H9 (cell line): Measurements from ENCODE around the gene POU6F2. TPM values are rescaled to one million over a fixed set of nuclear protein-coding genes. Genes with fewer than 3 reads are reported as not detected.

Experiments used
- DNase-seq: peaks from one replicate; pipeline ENCODE4 v3.0.0-alpha.2; 2017
- H2AFZ ChIP-seq: one replicate; pipeline ENCODE4 v1.6.1; 2013; ENCODE audit warnings: mild to moderate bottlenecking, low read length, control low read depth, moderate library complexity
- H2AK5ac ChIP-seq: 2 replicates; pipeline ENCODE4 v1.6.1; 2013; ENCODE audit warnings: low read length, control low read depth, mixed read lengths; ENCODE audit not compliant: insufficient read length
- H2BK120ac ChIP-seq: one replicate; pipeline ENCODE4 v1.6.1; 2013; ENCODE audit warnings: low read depth, mild to moderate bottlenecking, low read length, control low read depth, inconsistent platforms; ENCODE audit not compliant: poor library complexity, severe bottlenecking
- H2BK12ac ChIP-seq: 2 replicates; pipeline ENCODE4 v1.6.1; 2013; ENCODE audit warnings: low read length, control low read depth, mixed read lengths, low read depth; ENCODE audit not compliant: insufficient read length
- H2BK15ac ChIP-seq: 2 replicates; pipeline ENCODE4 v1.6.1; 2013; ENCODE audit warnings: low read depth, low read length, control low read depth
- H2BK20ac ChIP-seq: one replicate; pipeline ENCODE4 v1.6.1; 2013; ENCODE audit warnings: low read depth, mild to moderate bottlenecking, low read length, control low read depth, inconsistent platforms; ENCODE audit not compliant: poor library complexity, severe bottlenecking
- H2BK5ac ChIP-seq: 2 replicates; pipeline ENCODE4 v1.6.1; 2013; ENCODE audit warnings: low read length, control low read depth, mixed read lengths; ENCODE audit not compliant: insufficient read length
- H3K14ac ChIP-seq: 2 replicates; pipeline ENCODE4 v1.6.1; 2013; ENCODE audit warnings: low read length, control low read depth; ENCODE audit not compliant: insufficient read depth
- H3K18ac ChIP-seq: 2 replicates; pipeline ENCODE4 v1.6.1; 2013; ENCODE audit warnings: low read depth, mild to moderate bottlenecking, mixed read lengths, low read length, control low read depth; ENCODE audit not compliant: insufficient read length
- H3K23ac ChIP-seq: 2 replicates; pipeline ENCODE4 v1.6.1; 2013; ENCODE audit warnings: low read length, control low read depth, mixed read lengths, low read depth; ENCODE audit not compliant: insufficient read length
- H3K23me2 ChIP-seq: 2 replicates; pipeline ENCODE4 v1.6.1; 2013; ENCODE audit warnings: low read depth, mild to moderate bottlenecking, mixed read lengths, low read length, control low read depth; ENCODE audit not compliant: insufficient read length, poor library complexity, severe bottlenecking
- H3K27ac ChIP-seq: 2 replicates; pipeline ENCODE4 v1.5.1; 2013; ENCODE audit warnings: low read length, control low read depth, mixed read lengths, low read depth; ENCODE audit not compliant: insufficient read length
- H3K27me3 ChIP-seq: 2 replicates; pipeline ENCODE4 v1.6.1; 2013; ENCODE audit warnings: low read length, control low read depth, inconsistent platforms; ENCODE audit not compliant: insufficient read depth
- H3K4ac ChIP-seq: 2 replicates; pipeline ENCODE4 v1.6.1; 2013; ENCODE audit warnings: low read depth, mild to moderate bottlenecking, control low read depth, inconsistent platforms, low read length, moderate library complexity
- H3K4me1 ChIP-seq: 2 replicates; pipeline ENCODE4 v1.6.1; 2013; ENCODE audit warnings: low read length, control low read depth, inconsistent platforms; ENCODE audit not compliant: insufficient read depth
- H3K4me2 ChIP-seq: 2 replicates; pipeline ENCODE4 v1.6.1; 2013; ENCODE audit warnings: low read length, control low read depth, mixed read lengths; ENCODE audit not compliant: insufficient read length, insufficient read depth
- H3K56ac ChIP-seq: 2 replicates; pipeline ENCODE4 v1.6.1; 2013; ENCODE audit warnings: low read depth, mild to moderate bottlenecking, mixed read lengths, low read length, control low read depth; ENCODE audit not compliant: insufficient read length
- H3K79me1 ChIP-seq: 2 replicates; pipeline ENCODE4 v1.6.1; 2013; ENCODE audit warnings: low read depth, mild to moderate bottlenecking, moderate library complexity, low read length, control low read depth, inconsistent platforms; ENCODE audit not compliant: insufficient read depth, poor library complexity, severe bottlenecking
- H3K79me2 ChIP-seq: 2 replicates; pipeline ENCODE4 v1.6.1; 2013; ENCODE audit warnings: low read length, control low read depth, inconsistent platforms; ENCODE audit not compliant: insufficient read depth
- H3K9ac ChIP-seq: 2 replicates; pipeline ENCODE4 v1.6.1; 2013; ENCODE audit warnings: low read length, control low read depth, mixed read lengths; ENCODE audit not compliant: insufficient read length; ENCODE audit errors: extremely low read depth
- H3K9me3 ChIP-seq: one replicate; pipeline ENCODE4 v1.6.1; 2013; ENCODE audit warnings: low read depth, low read length, inconsistent platforms; ENCODE audit not compliant: control insufficient read depth
- H3T11ph ChIP-seq: one replicate; pipeline ENCODE4 v1.6.1; 2013; ENCODE audit warnings: mild to moderate bottlenecking, low read length, control low read depth, inconsistent platforms
- H4K20me1 ChIP-seq: one replicate; pipeline ENCODE4 v1.6.1; 2013; ENCODE audit not compliant: control insufficient read depth, insufficient read length, insufficient read depth
- H4K5ac ChIP-seq: 2 replicates; pipeline ENCODE4 v1.6.1; 2013; ENCODE audit warnings: low read depth, mild to moderate bottlenecking, mixed read lengths, low read length, control low read depth; ENCODE audit not compliant: insufficient read length
- H4K8ac ChIP-seq: replicated peaks from 2 replicates; pipeline ENCODE4 v1.6.1; 2013; ENCODE audit warnings: low read length, control low read depth, mixed read lengths, low read depth; ENCODE audit not compliant: insufficient read length
- H4K91ac ChIP-seq: 2 replicates; pipeline ENCODE4 v1.6.1; 2013; ENCODE audit warnings: low read depth, mild to moderate bottlenecking, moderate library complexity, mixed read lengths, low read length, control low read depth; ENCODE audit not compliant: insufficient read length
- H3K27ac Mint-ChIP-seq, 3 experiments: 2 replicates in 2 of 3; 3 replicates in 1 of 3; pipeline ENCODE4 v1.8.0; 2020 to 2021; ENCODE audit warnings: mixed read lengths in 3 of 3, mild to moderate bottlenecking in 1 of 3, moderate library complexity in 1 of 3
- H3K27me3 Mint-ChIP-seq: 2 replicates; pipeline ENCODE4 v1.8.0; 2021; ENCODE audit warnings: low read depth, mild to moderate bottlenecking, moderate library complexity, mixed read lengths
- H3K36me3 Mint-ChIP-seq, 3 experiments: 2 replicates in 2 of 3; 3 replicates in 1 of 3; pipeline ENCODE4 v1.8.0; 2020 to 2021; ENCODE audit warnings: low read depth in 3 of 3, mixed read lengths in 3 of 3; ENCODE audit not compliant: insufficient read depth in 1 of 3
- H3K4me1 Mint-ChIP-seq, 2 experiments: 2 replicates each; pipeline ENCODE4 v1.8.0; 2020; ENCODE audit warnings: mixed read lengths in 2 of 2
- H3K4me3 Mint-ChIP-seq, 2 experiments: 2 replicates in 1 of 2; 3 replicates in 1 of 2; pipeline ENCODE4 v1.8.0; 2020 to 2021; ENCODE audit warnings: mild to moderate bottlenecking in 2 of 2, mixed read lengths in 2 of 2, moderate library complexity in 1 of 2
- H3K9me3 Mint-ChIP-seq, 2 experiments: 2 replicates in 1 of 2; 3 replicates in 1 of 2; pipeline ENCODE4 v1.8.0; 2020; ENCODE audit warnings: mild to moderate bottlenecking in 2 of 2, mixed read lengths in 2 of 2, moderate library complexity in 1 of 2
- CTCF ChIP-seq: fragments of 200-600 bp; sonication (generic); conservative IDR thresholded peaks from 3 replicates; pipeline ENCODE4 v1.8.0; 2021; ENCODE audit warnings: antibody characterized with exemption, mild to moderate bottlenecking
- WGBS: extraction: QIAGEN DNeasy Blood & Tissue Kit; methylation state at CpG from one replicate; pipeline ENCODE4 v1.1.7; 2013; ENCODE audit warnings: missing lambda C conversion rate, low lambda C conversion rate, mixed read lengths; ENCODE audit not compliant: insufficient read length; ENCODE audit errors: extremely low coverage; 5-methylcytosine and 5-hydroxymethylcytosine counted together
- total RNA-seq: library from RNA; stranded (reverse); gene quantifications from 2 replicates; pipeline ENCODE4 v1.2.1, GENCODE V29; 2021

POU6F2 gene
- total RNA-seq, 1 experiment from 2014 or later: 1.9 TPM

- H2BK20ac ChIP-seq: no peak overlapping the region
- H3K4me1 ChIP-seq: no peaks in the 10 kb centered on the region
- no peak overlapping the region for H3K14ac ChIP-seq
- no peak overlapping the region for H2BK5ac ChIP-seq
- no peak overlapping the region for H2AFZ ChIP-seq
- Mint-ChIP-seq H3K4me1 (peaks cover 3% of the 10 kb centered on the region in 2 experiments; a peak in 1 of 4 replicates), H3K27me3 (no peaks in the 10 kb centered on the region), H3K36me3 (no peaks in the 10 kb centered on the region; a peak in 1 of 7 replicates), H3K27ac (no peak overlapping the region), H3K4me3 (no peak overlapping the region), H3K9me3 (peaks cover 0 to 4% of the 10 kb centered on the region in 2 experiments; a peak in 1 of 5 replicates)
- no peak overlapping the region for H3K4ac ChIP-seq
- H3K79me1 ChIP-seq: no peaks in the 10 kb centered on the region
- TF ChIP-seq CTCF: no peak
- no peak for DNase-seq
- WGBS: no CpG with 5 or more reads among the region's 1 CpG
- no peak overlapping the region for H3K56ac ChIP-seq
- no peak overlapping the region for H3K9ac ChIP-seq
- no peaks in the 10 kb centered on the region for H3K27me3 ChIP-seq
- H3T11ph ChIP-seq: no peak overlapping the region
- H2BK120ac ChIP-seq: no peak overlapping the region
- no peak overlapping the region for H4K5ac ChIP-seq
- H3K79me2 ChIP-seq: no peaks in the 10 kb centered on the region
- H3K4me2 ChIP-seq: no peak overlapping the region
- H3K23ac ChIP-seq: no peak overlapping the region
- no peaks in the 10 kb centered on the region for H4K20me1 ChIP-seq
- H4K8ac ChIP-seq: no peak overlapping the region
- no peaks in the 10 kb centered on the region for H3K23me2 ChIP-seq
- no peak overlapping the region for H3K27ac ChIP-seq
- H2AK5ac ChIP-seq: no peak overlapping the region
- H2BK15ac ChIP-seq: no peak overlapping the region
- H3K18ac ChIP-seq: no peak overlapping the region
- no peaks in the 10 kb centered on the region for H3K9me3 ChIP-seq
- H4K91ac ChIP-seq: no peak overlapping the region
- H2BK12ac ChIP-seq: no peak overlapping the region
Measured at GRCh38 chr7:38964921-38965320, 12.8 kb upstream of the POU6F2 start.
